Mesodermal cell (in vitro differentiated cells): ENCODE measurements around the gene FRMD7.
A peak's percentile ranks its signal among the peaks of the same experiment; 100 is the strongest.
"Not testable (repeated sequence)": the region's sequence is repeated elsewhere in the genome, so short reads cannot be mapped to it uniquely, and the experiment has no call there.

Experiments
- H3K27ac ChIP-seq: 2 replicates; pipeline ENCODE4 v1.7.0; 2013; ENCODE audit warnings: mild to moderate bottlenecking, low read depth, low read length, moderate library complexity; ENCODE audit not compliant: severe bottlenecking
- H3K36me3 ChIP-seq: 2 replicates; pipeline ENCODE4 v1.7.1; 2013; ENCODE audit warnings: mild to moderate bottlenecking, low read length, moderate library complexity; ENCODE audit not compliant: control insufficient read depth, insufficient read depth
- H3K4me1 ChIP-seq: one replicate; pipeline ENCODE4 v1.7.1; 2013; ENCODE audit warnings: mild to moderate bottlenecking, low read length; ENCODE audit not compliant: insufficient read depth, control insufficient read depth, poor library complexity, severe bottlenecking
- H3K4me3 ChIP-seq: 2 replicates; pipeline ENCODE4 v1.7.0; 2013; ENCODE audit warnings: low read length, control low read depth, mild to moderate bottlenecking; ENCODE audit not compliant: insufficient read depth, poor library complexity, severe bottlenecking; ENCODE audit errors: extremely low read depth
- H3K9me3 ChIP-seq: 2 replicates; pipeline ENCODE4 v1.7.1; 2013; ENCODE audit warnings: mild to moderate bottlenecking, low read length, moderate library complexity; ENCODE audit not compliant: control insufficient read depth
- whole genome bisulfite sequencing, 2 experiments: methylation state at CpG; one replicate each; pipeline ENCODE4 v1.1.5; 2013; ENCODE audit warnings: missing lambda C conversion rate in 2 of 2; ENCODE audit not compliant: insufficient coverage in 2 of 2; 5-methylcytosine and 5-hydroxymethylcytosine counted together

FRMD7 gene

DNA sequence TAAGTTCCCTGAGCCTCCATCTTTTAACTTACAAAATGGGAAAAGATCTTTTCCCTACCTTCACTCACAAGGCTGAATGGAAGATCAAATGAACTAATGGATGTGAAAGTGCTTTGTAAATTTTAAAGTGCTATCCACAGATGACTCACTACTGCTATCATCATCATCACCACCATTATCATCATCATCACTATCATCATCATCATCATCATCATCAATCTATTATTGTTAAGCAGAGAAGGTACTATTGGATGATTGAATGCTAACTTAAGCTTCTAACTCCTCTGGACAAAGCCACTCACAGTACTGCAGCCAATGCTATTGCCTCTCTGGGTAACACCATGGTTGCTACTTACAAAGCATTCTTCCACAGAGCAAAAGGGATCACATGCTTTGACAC is 1.9 kb downstream of the FRMD7 start:
- Histone ChIP-seq H3K9me3 (no peaks in the 10 kb centered on the region), H3K4me1 (no peaks in the 10 kb centered on the region), H3K36me3 (no peaks in the 10 kb centered on the region), H3K27ac (no peak overlapping the region), H3K4me3 (no peak overlapping the region)

GRCh38 chrX:132120913-132121312 is 6.9 kb downstream of the FRMD7 start:
- no peak overlapping the region for H3K27ac ChIP-seq
- no peaks in the 10 kb centered on the region for H3K36me3 ChIP-seq
- no peak overlapping the region for H3K4me3 ChIP-seq
- no peaks in the 10 kb centered on the region for H3K9me3 ChIP-seq
- peaks cover 10% of the 10 kb centered on the region for H3K4me1 ChIP-seq
- WGBS, 2 experiments = 76 to 100% methylated on average over 2 to 3 of the region's 4 CpGs

GRCh38 chrX:132119821-132120515 is 7.9 kb downstream of the FRMD7 start:
- no peak overlapping the region for H3K4me3 ChIP-seq
- H3K27ac ChIP-seq = peak overlapping the region; percentile 90
- H3K4me1 ChIP-seq = peaks cover 10% of the 10 kb centered on the region
- no peaks in the 10 kb centered on the region for H3K9me3 ChIP-seq
- 25 to 31% methylated on average over 1 to 2 of the region's 12 CpGs for WGBS, 2 experiments
- no peaks in the 10 kb centered on the region for H3K36me3 ChIP-seq

DNA sequence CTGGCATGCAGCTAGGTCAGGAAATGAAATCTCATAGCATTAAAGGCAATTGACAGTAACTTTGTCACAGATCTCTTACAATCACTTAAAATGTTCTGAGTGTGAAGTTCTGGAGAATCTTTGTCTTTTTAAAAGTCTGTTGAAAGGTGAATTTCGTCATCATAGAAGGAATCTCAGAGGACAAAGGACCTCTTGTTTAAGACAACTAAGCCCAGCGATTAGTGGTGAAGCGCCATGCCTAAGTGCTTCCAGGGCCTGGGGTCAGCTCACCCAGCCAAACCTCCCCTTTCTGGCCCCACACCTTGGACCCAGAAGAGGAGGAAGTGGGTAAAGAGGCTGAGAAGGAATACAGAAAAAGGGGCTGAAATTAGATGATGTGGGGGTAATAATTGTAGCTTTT is 8.5 kb downstream of the FRMD7 start:
- Histone ChIP-seq H3K36me3 (no peaks in the 10 kb centered on the region), H3K27ac (peak overlapping the region; percentile 90), H3K4me3 (no peak overlapping the region), H3K9me3 (no peaks in the 10 kb centered on the region), H3K4me1 (peaks cover 10% of the 10 kb centered on the region)
- 80% methylated on average over 1 of the region's 3 CpGs; no CpG with 5 or more reads in 1 of the 2 experiments for WGBS, 2 experiments

- Histone ChIP-seq H3K27ac (peak overlapping the region; percentile 90), H3K4me1 (peaks cover 10% of the 10 kb centered on the region), H3K36me3 (no peaks in the 10 kb centered on the region), H3K9me3 (no peaks in the 10 kb centered on the region), H3K4me3 (no peak overlapping the region)
- WGBS, 2 experiments = 100% methylated on average over 1 of the region's 4 CpGs
Observed at GRCh38 chrX:132118358-132118757, 9.5 kb downstream of the FRMD7 start.

DNA sequence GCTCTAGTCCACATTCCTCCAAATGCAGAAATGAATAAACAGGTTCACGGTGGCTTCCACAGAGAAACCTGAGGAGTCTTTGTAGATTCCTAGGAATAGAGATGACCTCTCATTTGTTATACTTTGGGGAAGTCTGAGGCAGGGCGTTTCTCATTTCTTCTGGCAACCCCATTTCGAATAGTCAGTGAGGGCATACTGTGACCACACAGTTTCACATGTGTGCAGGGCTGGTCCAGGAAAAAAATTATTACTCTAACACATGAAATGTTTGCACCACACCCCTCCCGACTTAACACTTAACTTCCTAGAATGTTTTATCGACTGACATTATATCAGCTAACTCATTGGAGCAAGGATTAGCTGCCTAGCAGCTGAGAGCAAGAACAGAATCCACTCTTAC is 12.0 kb downstream of the FRMD7 start:
- H3K27ac ChIP-seq = no peak overlapping the region

GRCh38 chrX:132114607-132115006 is 13.2 kb downstream of the FRMD7 start:
- Histone ChIP-seq H3K9me3 (no peaks in the 10 kb centered on the region), H3K36me3 (no peaks in the 10 kb centered on the region), H3K4me3 (no peak overlapping the region), H3K4me1 (peaks cover 3% of the 10 kb centered on the region), H3K27ac (no peak overlapping the region)

More for the DNA sequence above, 12.0 kb downstream of the FRMD7 start:
- Histone ChIP-seq H3K4me1 (peaks cover 10% of the 10 kb centered on the region), H3K36me3 (no peaks in the 10 kb centered on the region), H3K4me3 (no peak overlapping the region), H3K9me3 (no peaks in the 10 kb centered on the region)
- WGBS, 2 experiments = no CpG with 5 or more reads among the region's 5 CpGs

DNA sequence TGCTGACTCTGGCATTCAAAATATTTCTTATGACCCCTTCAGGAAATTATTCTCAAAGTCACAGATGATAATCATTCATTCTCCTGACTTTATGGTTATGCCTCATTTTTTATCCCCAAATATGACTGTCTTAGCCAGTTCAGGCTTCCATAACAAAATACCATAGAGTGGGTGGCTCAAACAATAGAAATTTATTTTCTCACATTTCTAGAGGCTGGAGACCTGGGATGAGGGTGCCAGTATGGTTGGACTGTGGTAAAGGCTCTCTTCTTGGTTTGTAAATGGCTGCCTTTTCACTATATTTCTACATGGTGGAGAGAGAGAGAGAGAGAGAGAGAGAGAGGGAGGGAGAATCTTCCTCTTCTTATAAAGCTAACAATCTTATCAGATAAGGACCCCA is 20.5 kb downstream of the FRMD7 start:
- no peak overlapping the region for H3K27ac ChIP-seq
- no peaks in the 10 kb centered on the region for H3K4me1 ChIP-seq
- H3K36me3 ChIP-seq = no peaks in the 10 kb centered on the region
- no peaks in the 10 kb centered on the region for H3K9me3 ChIP-seq
- H3K4me3 ChIP-seq = no peak overlapping the region

- no peaks in the 10 kb centered on the region for H3K9me3 ChIP-seq
- H3K4me3 ChIP-seq = no peak overlapping the region
- H3K36me3 ChIP-seq = no peaks in the 10 kb centered on the region
- no peaks in the 10 kb centered on the region for H3K4me1 ChIP-seq
- H3K27ac ChIP-seq = no peak overlapping the region
- 93% methylated on average over 6 of the region's 9 CpGs; no CpG with 5 or more reads in 1 of the 2 experiments for WGBS, 2 experiments
Observed at GRCh38 chrX:132101799-132102198, 26.0 kb downstream of the FRMD7 start.

DNA sequence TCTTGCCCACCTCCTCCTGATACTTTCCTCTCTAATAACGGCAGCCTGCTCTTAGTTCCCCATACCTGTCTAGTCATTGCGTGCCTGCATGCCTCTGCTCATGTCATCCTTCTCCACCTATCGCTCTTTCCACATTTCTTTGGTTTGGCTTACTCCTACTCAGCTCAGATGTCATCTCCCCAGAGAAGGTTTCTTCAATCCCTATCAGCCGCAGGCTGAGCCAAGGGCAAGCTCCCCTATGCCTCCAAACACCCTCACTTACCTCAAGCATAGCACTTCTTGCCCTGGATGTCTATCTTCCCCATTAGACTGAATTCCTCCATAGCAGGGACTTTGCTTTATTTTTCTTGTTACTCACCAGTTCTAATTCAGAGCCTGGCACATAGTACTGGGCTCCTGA is 26.6 kb downstream of the FRMD7 start:
- H3K9me3 ChIP-seq = no peaks in the 10 kb centered on the region
- H3K4me3 ChIP-seq = no peak overlapping the region
- H3K36me3 ChIP-seq = no peaks in the 10 kb centered on the region
- WGBS, 2 experiments = 88 to 94% methylated on average over 4 of the region's 4 CpGs
- H3K27ac ChIP-seq = no peak overlapping the region
- no peaks in the 10 kb centered on the region for H3K4me1 ChIP-seq

- H3K4me1 ChIP-seq, H3K27ac ChIP-seq: not testable (repeated sequence)
- WGBS, 2 experiments = 86% methylated on average over 1 of the region's 4 CpGs; no CpG with 5 or more reads in 1 of the 2 experiments
Observed at GRCh38 chrX:132098704-132099103, 29.1 kb downstream of the FRMD7 start.

More at GRCh38 chrX:132098704-132099103, 29.1 kb downstream of the FRMD7 start:
- H3K9me3 ChIP-seq, H3K36me3 ChIP-seq, H3K4me3 ChIP-seq: not testable (repeated sequence)
